ENCODE measurements around the gene MAP7D1.

Gene MAP7D1

DNA sequence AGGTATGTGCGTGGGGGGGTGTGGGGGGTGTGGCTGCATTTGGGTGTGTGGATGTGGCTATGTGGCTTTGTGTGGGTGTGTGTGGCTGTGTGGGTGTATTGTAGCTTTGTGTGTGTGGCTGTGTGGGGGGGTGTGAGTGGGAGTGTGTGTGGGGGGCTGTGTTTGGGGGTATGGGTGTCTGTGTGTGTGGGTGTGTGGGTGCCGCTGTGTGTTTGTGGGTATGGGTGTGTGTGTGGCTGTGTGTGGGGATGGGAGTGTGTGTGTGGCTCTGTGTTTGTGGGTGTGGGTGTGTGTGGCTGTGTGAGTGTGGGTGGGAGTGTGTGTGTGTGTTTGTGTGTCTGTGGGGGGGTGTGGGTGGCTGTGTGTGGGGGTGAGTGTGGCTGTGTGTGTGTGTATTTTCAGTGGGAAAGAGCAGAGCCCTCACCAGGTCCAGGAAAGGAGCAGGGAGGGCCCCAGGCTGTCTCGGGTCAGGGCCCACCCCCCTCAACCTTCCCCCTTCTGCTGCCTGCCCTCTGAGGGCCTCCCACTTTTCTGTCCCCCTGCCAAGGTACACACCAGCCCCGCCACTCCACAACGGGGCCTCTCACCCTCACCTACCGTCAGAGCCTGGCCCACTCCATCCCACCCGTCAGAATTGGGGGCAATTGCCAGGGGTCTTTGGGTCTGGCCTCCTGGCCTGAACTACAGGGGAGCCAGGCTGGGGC lies 29.0 kb upstream of the MAP7D1 start:
- no peak for DNase-seq (ENCODE audit: low read depth)

DNA sequence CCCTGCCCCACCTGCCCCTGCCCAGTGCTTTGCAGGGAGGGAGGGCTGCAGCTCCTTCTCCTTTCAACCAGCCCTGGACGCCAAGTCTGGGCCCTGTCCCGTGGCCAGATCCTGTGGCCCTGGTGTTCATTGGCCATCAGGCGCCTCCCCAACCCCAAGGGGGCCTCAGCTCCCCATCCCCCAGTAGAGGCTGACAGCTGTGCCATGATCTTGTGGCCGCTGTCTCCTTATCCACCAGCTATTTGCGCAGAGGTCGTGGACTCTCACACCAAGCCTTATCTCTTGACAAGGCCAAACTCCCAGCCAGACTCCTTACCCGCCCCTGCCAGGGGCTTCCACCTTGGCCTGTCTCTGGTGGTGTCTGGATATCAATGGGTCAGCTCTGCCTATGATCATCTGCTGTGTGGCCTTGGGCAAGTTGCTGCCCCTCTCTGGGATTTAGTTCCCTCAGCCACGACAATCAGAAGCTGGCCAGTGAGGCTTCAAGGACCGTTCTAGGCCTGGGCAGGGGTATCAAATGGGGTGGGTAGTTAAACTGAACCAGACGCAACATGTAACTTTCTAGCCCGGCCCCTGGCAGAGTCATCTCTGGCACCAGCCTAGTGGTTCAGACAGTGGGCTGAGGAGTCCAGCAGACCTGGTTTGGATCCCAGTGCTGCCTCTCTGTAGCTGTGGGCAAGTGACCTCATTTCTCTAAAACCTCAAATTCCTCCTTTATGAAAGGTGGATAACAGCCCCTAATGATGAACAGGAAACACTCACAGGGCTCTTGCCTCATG lies 27.6 kb upstream of the MAP7D1 start:
- DNase-seq (ENCODE audit: low read depth) = no peak

DNA sequence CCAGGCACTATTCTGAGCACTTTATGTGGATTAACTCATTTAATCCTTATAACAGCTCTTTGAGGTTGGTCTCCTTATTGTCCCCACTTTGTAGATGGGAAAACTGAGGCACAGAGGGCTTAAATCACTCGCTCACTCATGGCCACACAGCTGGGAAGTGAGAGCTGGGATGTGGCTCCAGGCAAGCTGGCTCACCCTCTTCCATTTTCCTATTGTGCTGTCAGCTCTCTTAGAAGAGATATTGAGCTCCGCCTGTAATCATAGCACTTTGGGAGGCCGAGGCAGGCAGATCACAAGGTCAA lies 27.1 kb upstream of the MAP7D1 start:
- DNase-seq (ENCODE audit: low read depth) = no peak

DNA sequence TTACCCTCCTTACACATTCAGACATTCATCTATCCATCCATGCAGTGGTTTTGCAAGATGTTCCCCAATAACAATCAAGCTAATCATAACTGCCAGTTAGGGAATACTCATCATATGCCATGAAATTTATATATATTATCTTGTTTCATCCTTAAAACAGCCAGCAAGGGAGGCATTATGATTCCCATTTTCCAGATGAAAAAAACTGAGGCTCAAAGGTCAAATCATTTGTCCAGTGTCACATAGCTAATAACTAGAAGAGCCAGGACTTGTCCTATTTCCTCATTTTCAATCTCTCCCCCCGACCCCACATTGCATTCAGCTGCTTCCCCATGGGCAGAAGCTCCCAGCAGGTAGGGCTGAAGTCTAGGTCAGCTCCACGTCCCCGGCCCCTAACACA lies 23.9 kb upstream of the MAP7D1 start:
- no peak for DNase-seq (ENCODE audit: low read depth)

- no peak for DNase-seq (ENCODE audit: low read depth)
Observed at GRCh38 chr1:36133484-36133883, 22.5 kb upstream of the MAP7D1 start.

GRCh38 chr1:36134031-36134430 lies 21.9 kb upstream of the MAP7D1 start:
- DNase-seq (ENCODE audit: low read depth) = no peak

- DNase-seq (ENCODE audit: low read depth) = no peak
Observed at GRCh38 chr1:36134505-36135329, 21.2 kb upstream of the MAP7D1 start.

GRCh38 chr1:36135330-36135667 lies 20.7 kb upstream of the MAP7D1 start:
- no peak for DNase-seq (ENCODE audit: low read depth)

DNA sequence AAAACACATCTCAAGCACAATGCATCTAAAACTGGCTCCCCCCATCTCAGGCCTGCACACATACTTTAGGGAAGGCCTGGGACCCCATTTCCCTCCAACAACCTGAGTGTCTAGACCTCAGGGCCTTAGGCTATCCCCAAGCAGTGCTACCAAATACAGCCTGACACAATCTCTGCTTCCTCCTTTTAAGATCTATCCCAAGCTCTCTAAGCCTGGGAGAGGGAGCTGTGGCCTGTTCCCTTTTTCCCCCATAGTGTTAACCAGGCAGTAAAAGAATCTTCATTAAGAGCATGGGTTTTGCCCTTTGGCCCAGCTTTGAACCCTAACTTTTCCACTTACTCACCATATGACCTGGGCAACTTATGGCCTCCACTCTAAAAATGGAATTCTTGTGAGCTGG lies 20.2 kb upstream of the MAP7D1 start:
- no peak for DNase-seq (ENCODE audit: low read depth)

DNA sequence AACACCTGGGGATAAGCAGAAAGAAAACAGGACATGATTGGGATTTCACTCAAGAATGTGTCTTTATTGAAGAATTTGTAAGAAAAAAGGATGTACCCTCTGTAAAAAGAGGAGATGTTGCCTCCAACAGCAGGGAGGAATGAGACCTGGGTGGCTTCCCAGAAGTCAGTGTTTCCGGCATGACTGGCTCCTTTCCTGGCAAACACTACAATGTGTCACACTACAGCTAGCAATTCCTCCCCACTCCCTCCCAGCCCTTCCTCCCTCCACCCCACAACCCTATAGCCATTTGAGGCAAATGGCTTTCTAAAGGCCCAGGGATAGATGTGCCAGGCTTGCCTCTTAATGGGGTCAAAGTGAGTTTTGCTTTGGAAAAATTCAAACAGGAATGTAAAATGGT lies 19.4 kb upstream of the MAP7D1 start:
- DNase-seq (ENCODE audit: low read depth) = no peak

DNA sequence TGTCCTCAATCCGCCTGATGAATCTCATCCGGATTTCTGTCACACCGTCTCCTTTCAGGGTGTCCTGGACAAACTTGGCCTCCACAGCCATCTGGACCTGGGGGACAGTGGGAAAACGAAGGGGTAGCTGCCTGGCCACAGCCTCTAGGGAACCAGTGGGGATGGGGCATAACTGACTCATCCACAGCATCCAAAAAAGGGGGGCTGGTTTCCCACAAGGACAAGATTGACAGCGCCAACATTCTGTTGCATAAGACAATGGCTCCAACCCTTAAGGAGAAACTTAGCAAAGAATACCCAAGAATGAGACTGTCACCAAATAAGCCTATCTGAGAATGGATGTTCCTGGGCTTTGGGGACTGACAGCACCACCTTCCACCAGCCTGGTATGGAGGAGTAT lies 18.7 kb upstream of the MAP7D1 start:
- DNase-seq (ENCODE audit: low read depth) = no peak

GRCh38 chr1:36137776-36138175 lies 18.2 kb upstream of the MAP7D1 start:
- DNase-seq (ENCODE audit: low read depth) = no peak

GRCh38 chr1:36139521-36139920 lies 16.4 kb upstream of the MAP7D1 start:
- DNase-seq (ENCODE audit: low read depth) = no peak

DNA sequence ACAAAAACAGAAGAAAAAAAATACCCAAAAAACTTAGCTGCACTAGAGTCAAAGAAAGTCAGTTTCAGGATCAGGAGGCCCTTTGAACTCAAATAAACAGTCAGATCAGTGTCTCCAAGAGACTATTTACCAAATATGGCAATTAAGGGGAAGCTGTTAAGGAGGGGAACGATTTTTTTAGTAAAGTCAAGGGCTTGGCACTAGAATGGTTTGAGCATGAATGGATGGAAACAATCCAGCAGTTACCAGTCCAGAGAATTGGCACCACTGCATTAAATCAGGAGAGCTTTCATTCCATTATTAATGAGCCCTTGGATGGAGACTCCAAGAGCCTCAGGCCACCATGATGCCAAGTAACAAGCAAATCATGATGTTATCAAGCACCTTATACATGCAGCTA lies 13.8 kb upstream of the MAP7D1 start:
- no peak for DNase-seq (ENCODE audit: low read depth)

DNA sequence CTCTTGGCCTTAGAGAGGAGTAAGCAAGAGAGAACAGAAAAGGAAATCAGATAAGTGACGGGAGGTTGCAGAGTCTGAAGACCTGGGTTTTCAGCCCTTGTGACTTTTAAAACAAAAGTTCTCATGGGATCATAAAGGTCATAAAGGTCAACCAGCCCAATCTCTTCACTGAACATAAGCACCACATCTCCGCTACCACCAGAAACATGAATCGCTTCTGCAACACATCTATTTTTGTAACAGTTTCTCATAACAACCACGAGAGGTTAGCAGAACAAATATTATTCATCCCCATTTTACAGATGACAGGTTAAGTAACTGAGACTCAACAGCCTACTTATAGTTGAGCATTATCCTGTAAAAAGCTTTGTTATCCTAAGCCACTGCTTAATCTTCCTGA lies 12.5 kb upstream of the MAP7D1 start:
- no peak for DNase-seq (ENCODE audit: low read depth)

DNA sequence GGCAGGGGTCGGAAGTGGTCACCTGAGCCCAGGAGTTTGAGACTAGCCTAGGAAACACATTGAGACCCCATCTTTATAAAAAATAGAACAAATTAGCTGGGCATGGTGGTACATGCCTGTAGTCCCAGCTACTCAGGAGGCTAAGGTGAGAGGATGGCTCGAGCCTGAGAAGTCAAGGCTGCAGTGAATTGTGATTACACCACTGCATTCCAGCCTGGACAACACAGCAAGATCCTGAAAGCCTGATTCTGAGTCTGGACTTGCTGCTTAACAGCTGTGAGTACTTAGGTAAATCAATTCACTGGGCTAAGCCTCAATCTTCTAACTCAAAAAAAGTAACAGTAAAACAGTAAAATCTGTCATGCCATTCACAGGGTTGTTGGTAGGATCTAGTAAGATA lies 11.5 kb upstream of the MAP7D1 start:
- no peak for DNase-seq (ENCODE audit: low read depth)

- no peak for DNase-seq (ENCODE audit: low read depth)
Observed at GRCh38 chr1:36148821-36149236, 7.1 kb upstream of the MAP7D1 start.

GRCh38 chr1:36149237-36149972 lies 6.6 kb upstream of the MAP7D1 start, which contains the start of gene TRAPPC3:
TRAPPC3 (minus strand) TSS chr1:36149486; CDS start chr1:36149378, 108 bp downstream.
- peak; percentile 99 for DNase-seq (ENCODE audit: low read depth)

GRCh38 chr1:36149973-36150295 lies 6.0 kb upstream of the MAP7D1 start:
- DNase-seq (ENCODE audit: low read depth) = no peak

DNA sequence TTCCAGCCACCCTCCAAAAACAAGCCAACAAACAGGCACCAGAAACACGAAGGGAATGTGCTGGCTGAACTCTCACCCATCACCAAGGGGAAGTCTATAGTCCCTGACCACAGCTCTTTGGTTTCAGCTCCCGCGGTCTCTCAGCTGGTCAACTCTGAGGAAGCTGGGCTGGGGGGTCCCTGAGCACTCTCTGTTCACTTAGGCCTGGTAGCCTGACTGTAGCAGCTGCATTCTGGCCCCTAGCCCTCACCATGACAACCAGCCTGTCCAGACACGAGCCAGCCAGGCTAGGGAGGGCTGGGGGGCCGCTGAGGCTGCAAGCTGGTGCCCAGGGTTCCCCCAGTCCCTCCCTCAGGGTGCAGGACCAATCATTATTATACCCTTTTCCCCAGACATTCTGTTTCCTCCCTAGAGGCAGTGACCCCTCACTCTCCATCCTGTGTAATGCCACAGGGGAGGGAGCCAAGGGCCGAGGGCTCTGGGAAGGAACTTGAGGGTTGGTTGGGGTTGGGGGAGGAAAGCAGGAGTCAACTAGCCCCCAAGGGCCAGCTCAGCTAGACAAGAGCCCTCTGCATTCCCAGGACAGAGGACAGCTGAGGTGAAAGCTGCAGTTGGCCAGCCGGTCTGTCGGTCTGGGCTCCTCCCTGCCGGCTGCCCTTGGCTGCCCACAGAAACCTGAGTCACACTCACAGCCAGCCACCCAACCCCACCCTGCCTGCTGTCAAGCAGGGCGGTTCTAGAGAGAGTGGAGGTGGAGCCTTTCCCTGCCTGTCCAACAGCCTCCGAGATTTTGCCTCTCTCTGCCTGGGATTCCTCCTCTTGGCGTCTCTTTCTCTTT lies 5.4 kb upstream of the MAP7D1 start:
- no peak for DNase-seq (ENCODE audit: low read depth)

DNA sequence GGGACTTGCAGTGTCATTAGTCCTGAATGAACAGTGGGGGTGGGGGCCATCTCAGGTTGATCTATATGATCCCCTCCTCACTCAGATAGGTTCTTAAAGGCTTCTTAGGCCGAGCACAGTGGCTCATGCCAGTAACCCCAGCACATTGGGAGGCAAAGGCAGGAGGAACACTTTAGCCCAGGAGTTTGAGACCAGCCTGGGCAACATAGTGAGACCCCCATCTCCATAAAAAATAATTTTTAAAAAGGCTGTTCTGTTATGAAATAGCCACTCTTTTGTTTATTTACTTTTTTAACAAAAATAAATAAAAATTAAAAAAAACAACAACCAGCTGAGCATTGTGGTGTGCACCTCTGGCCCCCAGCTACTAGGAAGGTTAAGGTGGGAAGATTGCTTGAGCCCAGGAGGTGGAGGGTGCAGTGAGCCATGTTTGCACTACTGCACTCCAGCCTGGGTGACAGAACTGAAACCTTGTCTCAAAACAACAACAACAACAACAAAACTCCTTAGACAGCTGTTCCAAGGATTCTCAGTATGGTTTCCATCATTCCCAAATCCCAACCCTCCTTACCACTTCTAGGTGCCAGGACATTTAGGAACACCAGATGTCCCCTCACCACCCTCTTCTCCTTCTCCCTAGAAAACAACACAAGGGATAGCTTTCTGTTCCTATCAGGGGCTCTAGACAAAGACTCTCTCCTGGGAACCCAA lies 4.7 kb upstream of the MAP7D1 start:
- no peak for DNase-seq (ENCODE audit: low read depth)
